DOHH2 (cell line): Measurements from ENCODE around the gene ITPK1.
A peak's percentile ranks its signal among the peaks of the same experiment; 100 is the strongest.

Experiments used
- H3F3A ChIP-seq: fragments of 200-600 bp; sonication (generic), shearing (Covaris generic); 2 replicates; pipeline ENCODE4 v1.6.0; 2016; ENCODE audit warnings: antibody characterized with exemption, mild to moderate bottlenecking; ENCODE audit not compliant: control insufficient read depth, insufficient read depth
- H3K27ac ChIP-seq: fragments of 200-600 bp; sonication (generic); 2 replicates; pipeline ENCODE4 v1.5.1; 2014; ENCODE audit warnings: low read depth, mild to moderate bottlenecking, low read length, moderate library complexity
- H3K27me3 ChIP-seq: fragments of 200-600 bp; sonication (generic); 2 replicates; pipeline ENCODE4 v1.6.1; 2014; ENCODE audit warnings: mild to moderate bottlenecking, low read length, mixed read lengths; ENCODE audit not compliant: control insufficient read depth
- H3K36me3 ChIP-seq: fragments of 200-600 bp; sonication (generic); 2 replicates; pipeline ENCODE4 v1.6.1; 2014; ENCODE audit warnings: mild to moderate bottlenecking, low read length, moderate library complexity, mixed read lengths; ENCODE audit not compliant: control insufficient read depth
- H3K4me1 ChIP-seq: fragments of 200-600 bp; sonication (generic); 2 replicates; pipeline ENCODE4 v1.6.1; 2014; ENCODE audit warnings: mild to moderate bottlenecking, low read length, mixed read lengths; ENCODE audit not compliant: control insufficient read depth
- H3K4me2 ChIP-seq: fragments of 200-600 bp; sonication (generic); 2 replicates; pipeline ENCODE4 v1.6.0; 2014; ENCODE audit warnings: mild to moderate bottlenecking, low read length, moderate library complexity
- H3K4me3 ChIP-seq: fragments of 200-600 bp; sonication (generic); 2 replicates; pipeline ENCODE4 v1.5.1; 2014; ENCODE audit warnings: mild to moderate bottlenecking, low read length, mixed read lengths
- H3K79me2 ChIP-seq: fragments of 200-600 bp; sonication (generic); 2 replicates; pipeline ENCODE4 v1.6.1; 2014; ENCODE audit warnings: mild to moderate bottlenecking, low read length, mixed read lengths; ENCODE audit not compliant: control insufficient read depth
- H3K9me2 ChIP-seq: fragments of 200-600 bp; sonication (generic); replicated peaks from 2 replicates; pipeline ENCODE4 v1.6.1; 2014; ENCODE audit warnings: mild to moderate bottlenecking, low read length, mixed read lengths; ENCODE audit not compliant: control insufficient read depth
- H3K9me3 ChIP-seq: fragments of 200-600 bp; sonication (generic); 2 replicates; pipeline ENCODE4 v1.6.1; 2014; ENCODE audit warnings: antibody characterized with exemption, low read length, mixed read lengths; ENCODE audit not compliant: control insufficient read depth, insufficient read depth
- H4K20me1 ChIP-seq: fragments of 200-600 bp; sonication (generic); 2 replicates; pipeline ENCODE4 v1.6.0; 2014; ENCODE audit warnings: low read depth, mild to moderate bottlenecking, antibody characterized with exemption, low read length, moderate library complexity; ENCODE audit not compliant: control insufficient read depth, insufficient read depth
- CTCF ChIP-seq: fragments of 200-600 bp; sonication (generic); IDR thresholded peaks from one replicate; pipeline ENCODE4 v1.5.1; 2014; ENCODE audit warnings: antibody characterized with exemption, mild to moderate bottlenecking, low read depth, low read length; ENCODE audit not compliant: poor library complexity, severe bottlenecking
- EZH2phosphoT487 ChIP-seq: fragments of 200-600 bp; sonication (generic); IDR thresholded peaks from 2 replicates; pipeline ENCODE4 v1.6.1; 2017; ENCODE audit warnings: borderline replicate concordance, mild to moderate bottlenecking, antibody characterized with exemption, low read length, moderate library complexity, mixed read lengths

The ITPK1 gene

DNA sequence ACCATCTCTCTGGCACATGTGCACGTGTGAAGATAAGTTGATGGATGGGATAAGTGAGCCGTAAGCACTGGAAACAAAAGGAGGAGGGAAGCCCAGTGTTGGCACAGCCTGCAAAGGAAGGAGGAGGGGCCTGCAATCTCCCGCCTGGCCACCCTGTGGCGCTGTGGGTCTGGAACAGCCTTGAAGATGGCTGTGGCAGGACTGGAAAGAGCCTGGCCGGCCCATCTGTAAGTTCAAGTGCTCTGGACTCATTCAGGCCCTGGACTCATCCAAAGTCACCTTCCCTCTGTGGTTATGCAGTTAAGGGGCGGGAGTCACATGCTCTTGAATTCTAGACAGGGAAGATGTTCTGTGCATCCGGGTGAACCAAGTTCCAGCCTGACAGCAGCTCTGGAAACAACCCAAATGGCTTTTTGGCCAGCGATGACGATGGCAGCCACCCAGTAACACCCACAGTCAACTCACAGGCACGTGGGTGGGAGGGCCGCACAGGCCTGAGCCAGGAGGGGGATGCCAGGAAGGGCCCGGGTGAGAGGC is 142.4 kb downstream of the ITPK1 start:
- Histone ChIP-seq H3K36me3 (no peaks in the 10 kb centered on the region), H3F3A (no peaks in the 10 kb centered on the region), H3K9me2 (no peaks in the 10 kb centered on the region), H4K20me1 (no peaks in the 10 kb centered on the region), H3K27me3 (no peaks in the 10 kb centered on the region), H3K4me2 (no peak overlapping the region), H3K79me2 (no peaks in the 10 kb centered on the region), H3K4me3 (no peak overlapping the region), H3K27ac (no peak overlapping the region), H3K9me3 (peaks cover 17% of the 10 kb centered on the region; the same call in 1 of the 2 replicates), H3K4me1 (no peaks in the 10 kb centered on the region)
- peak; percentile 56 for TF ChIP-seq CTCF
- TF ChIP-seq EZH2phosphoT487, result no peak

- no peak overlapping the region for H3K4me3 ChIP-seq
- no peaks in the 10 kb centered on the region for H3F3A ChIP-seq
- H3K4me1 ChIP-seq, result 0 out of 2 replicates have a peak, but pooled peaks cover 3% of the 10 kb centered on the region
- no peaks in the 10 kb centered on the region for H3K36me3 ChIP-seq
- no peak overlapping the region for H3K27ac ChIP-seq
- peaks cover 7% of the 10 kb centered on the region; the same call in 1 of the 2 replicates for H3K9me3 ChIP-seq
- H4K20me1 ChIP-seq, result no peaks in the 10 kb centered on the region
- H3K4me2 ChIP-seq, result no peak overlapping the region
- no peaks in the 10 kb centered on the region for H3K79me2 ChIP-seq
- no peaks in the 10 kb centered on the region for H3K9me2 ChIP-seq
- TF ChIP-seq EZH2phosphoT487 (no peak), CTCF (no peak)
- no peaks in the 10 kb centered on the region for H3K27me3 ChIP-seq
Observed at GRCh38 chr14:92971601-92972180, 144.0 kb downstream of the ITPK1 start.

GRCh38 chr14:92970271-92970670 is 145.5 kb downstream of the ITPK1 start:
- Histone ChIP-seq H3K79me2 (no peaks in the 10 kb centered on the region), H3K27me3 (no peaks in the 10 kb centered on the region), H3K27ac (no peak overlapping the region), H3K36me3 (no peaks in the 10 kb centered on the region), H3K9me2 (no peaks in the 10 kb centered on the region), H3K4me1 (0 out of 2 replicates have a peak, but pooled peaks cover 3% of the 10 kb centered on the region), H3K9me3 (peaks cover 7% of the 10 kb centered on the region; the same call in 1 of the 2 replicates), H3K4me2 (no peak overlapping the region), H4K20me1 (no peaks in the 10 kb centered on the region), H3K4me3 (no peak overlapping the region), H3F3A (no peaks in the 10 kb centered on the region)
- TF ChIP-seq CTCF, result no peak
- TF ChIP-seq EZH2phosphoT487, result no peak
